ENCODE measurements around the gene THSD4. TPM values are rescaled to one million over a fixed set of nuclear protein-coding genes. Genes with fewer than 3 reads are reported as not detected.

The THSD4 gene
- total RNA-seq, 1 experiment from 2014 or later: 65.4 TPM

GRCh38 chr15:71252740-71253047, 137.4 kb downstream of the THSD4 start:
- CTCF ChIA-PET: no interaction called here
- H3K4me3 ChIP-seq (ENCODE audit: low read depth in 2 of 2, low read length in 2 of 2): no peak overlapping the region
- H3K27me3 ChIP-seq (ENCODE audit: control insufficient read depth, insufficient read depth, low read length): no peaks in the 10 kb centered on the region
- DNase-seq (ENCODE audit: low read depth, low spot score) (no peak), ATAC-seq (no peak)
- POLR2A ChIA-PET: no interaction called here
- no TSS peak for BruUV-seq (replicated peaks)
- intact Hi-C loops (cut with micrococcal nuclease; ENCODE audit: unreplicated experiment) (no loop called here), in situ Hi-C loops (cut with HindIII; ENCODE audit: low pct_unique_long_range_greater_than_20kb, low sequenced_read_pairs) (no loop called here)
- H3K9me3 ChIP-seq (ENCODE audit: control insufficient read depth, insufficient read depth, low read depth, low read length): no peaks in the 10 kb centered on the region
- no peak overlapping the region for H3K27ac ChIP-seq (ENCODE audit: low read length)
- peaks cover 14% of the 10 kb centered on the region for H3K4me1 ChIP-seq (ENCODE audit: control insufficient read depth, insufficient read depth, low read length)
- no peak for TF ChIP-seq SIN3A (IDR thresholded peaks at IDR 0.05; ENCODE audit: borderline replicate concordance, insufficient read depth, low read depth, low read length)
- no peak for TF ChIP-seq CTCF (IDR thresholded peaks at IDR 0.05)
- TF ChIP-seq TCF7L2 (IDR thresholded peaks at IDR 0.05; ENCODE audit: low read depth, low read length): no peak
- TF ChIP-seq, protein P1, sequence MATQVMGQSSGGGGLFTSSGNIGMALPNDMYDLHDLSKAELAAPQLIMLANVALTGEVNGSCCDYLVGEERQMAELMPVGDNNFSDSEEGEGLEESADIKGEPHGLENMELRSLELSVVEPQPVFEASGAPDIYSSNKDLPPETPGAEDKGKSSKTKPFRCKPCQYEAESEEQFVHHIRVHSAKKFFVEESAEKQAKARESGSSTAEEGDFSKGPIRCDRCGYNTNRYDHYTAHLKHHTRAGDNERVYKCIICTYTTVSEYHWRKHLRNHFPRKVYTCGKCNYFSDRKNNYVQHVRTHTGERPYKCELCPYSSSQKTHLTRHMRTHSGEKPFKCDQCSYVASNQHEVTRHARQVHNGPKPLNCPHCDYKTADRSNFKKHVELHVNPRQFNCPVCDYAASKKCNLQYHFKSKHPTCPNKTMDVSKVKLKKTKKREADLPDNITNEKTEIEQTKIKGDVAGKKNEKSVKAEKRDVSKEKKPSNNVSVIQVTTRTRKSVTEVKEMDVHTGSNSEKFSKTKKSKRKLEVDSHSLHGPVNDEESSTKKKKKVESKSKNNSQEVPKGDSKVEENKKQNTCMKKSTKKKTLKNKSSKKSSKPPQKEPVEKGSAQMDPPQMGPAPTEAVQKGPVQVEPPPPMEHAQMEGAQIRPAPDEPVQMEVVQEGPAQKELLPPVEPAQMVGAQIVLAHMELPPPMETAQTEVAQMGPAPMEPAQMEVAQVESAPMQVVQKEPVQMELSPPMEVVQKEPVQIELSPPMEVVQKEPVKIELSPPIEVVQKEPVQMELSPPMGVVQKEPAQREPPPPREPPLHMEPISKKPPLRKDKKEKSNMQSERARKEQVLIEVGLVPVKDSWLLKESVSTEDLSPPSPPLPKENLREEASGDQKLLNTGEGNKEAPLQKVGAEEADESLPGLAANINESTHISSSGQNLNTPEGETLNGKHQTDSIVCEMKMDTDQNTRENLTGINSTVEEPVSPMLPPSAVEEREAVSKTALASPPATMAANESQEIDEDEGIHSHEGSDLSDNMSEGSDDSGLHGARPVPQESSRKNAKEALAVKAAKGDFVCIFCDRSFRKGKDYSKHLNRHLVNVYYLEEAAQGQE (IDR thresholded peaks at IDR 0.05; ENCODE audit: insufficient read depth in 1 of 2, low read depth in 2 of 2, low read length in 1 of 2): no peak
- TF ChIP-seq POLR2AphosphoS5 (IDR thresholded peaks at IDR 0.05; ENCODE audit: low read depth, low read length): no peak
- no peaks in the 10 kb centered on the region for H3K36me3 ChIP-seq (ENCODE audit: control insufficient read depth, insufficient read depth, low read length)

DNA sequence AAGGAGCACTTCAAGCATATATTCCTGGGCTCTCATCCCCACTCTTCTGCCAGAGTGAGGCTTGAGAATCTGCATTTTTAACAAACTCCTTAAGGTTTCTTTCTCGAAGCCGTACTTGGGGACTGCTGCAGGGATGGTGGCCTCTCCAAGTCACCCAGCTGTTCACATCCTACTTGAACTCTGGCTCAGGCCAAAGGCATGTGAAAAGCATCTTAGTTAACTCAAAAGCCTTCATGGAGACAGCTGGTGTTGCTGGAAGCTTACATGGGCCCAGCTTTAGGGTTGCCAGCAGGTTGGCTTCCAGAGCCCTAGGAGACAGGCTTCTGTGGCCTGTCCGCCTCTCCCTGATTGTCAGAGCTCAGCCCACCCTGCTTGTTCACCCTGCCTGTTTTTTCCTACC, 139.2 kb downstream of the THSD4 start:
- Histone ChIP-seq H3K27ac (ENCODE audit: low read length) (no peak overlapping the region), H3K4me3 (ENCODE audit: low read depth in 2 of 2, low read length in 2 of 2) (no peak overlapping the region), H3K36me3 (ENCODE audit: control insufficient read depth, insufficient read depth, low read length) (no peaks in the 10 kb centered on the region), H3K4me1 (ENCODE audit: control insufficient read depth, insufficient read depth, low read length) (peaks cover 14% of the 10 kb centered on the region), H3K9me3 (ENCODE audit: control insufficient read depth, insufficient read depth, low read depth, low read length) (no peaks in the 10 kb centered on the region), H3K27me3 (ENCODE audit: control insufficient read depth, insufficient read depth, low read length) (no peaks in the 10 kb centered on the region)
- ChIA-PET CTCF (no interaction called here), POLR2A (no interaction called here)
- no TSS peak for BruUV-seq (replicated peaks)
- in situ Hi-C loops (cut with HindIII; ENCODE audit: low pct_unique_long_range_greater_than_20kb, low sequenced_read_pairs): no loop called here
- intact Hi-C loops (cut with micrococcal nuclease; ENCODE audit: unreplicated experiment): no loop called here
- no peak for ATAC-seq
- TF ChIP-seq, protein P1 (IDR thresholded peaks at IDR 0.05; ENCODE audit: insufficient read depth in 1 of 2, low read depth in 2 of 2, low read length in 1 of 2): no peak
- TF ChIP-seq TCF7L2 (IDR thresholded peaks at IDR 0.05; ENCODE audit: low read depth, low read length): no peak
- no peak for TF ChIP-seq SIN3A (IDR thresholded peaks at IDR 0.05; ENCODE audit: borderline replicate concordance, insufficient read depth, low read depth, low read length)
- no peak for DNase-seq (ENCODE audit: low read depth, low spot score)
